ENCODE measurements around the gene CAPN5. TPM values are rescaled to one million over a fixed set of nuclear protein-coding genes. Genes with fewer than 3 reads are reported as not detected.

Gene CAPN5
- total and polyA plus RNA-seq, 2 experiments from 2014 or later = 10.2 to 32.2 TPM

DNA sequence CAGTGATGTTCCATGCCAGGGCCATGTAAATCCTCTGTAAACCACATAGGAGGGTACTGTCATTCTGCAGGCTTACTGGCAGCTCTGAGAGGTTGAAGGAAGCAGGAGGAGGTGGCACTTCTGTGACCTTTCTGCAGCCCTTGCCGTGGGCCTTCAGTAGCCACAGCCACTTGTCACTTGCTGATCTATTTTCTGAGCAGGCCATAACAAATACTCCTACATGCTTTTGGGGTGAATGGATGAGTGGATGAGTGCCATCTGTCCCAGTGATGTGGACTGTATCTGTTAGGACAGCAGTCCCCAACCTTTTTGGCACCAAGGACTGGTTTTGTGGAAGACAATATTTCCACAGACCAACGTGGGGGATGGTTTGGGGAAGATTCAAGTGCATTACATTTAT is 22.4 kb upstream of the CAPN5 start:
- Histone ChIP-seq H3K4me3 (no peak overlapping the region), H3K36me3 (ENCODE audit: insufficient read depth) (no peaks in the 10 kb centered on the region), H4K20me1 (replicated peaks; ENCODE audit: insufficient read depth) (no peaks in the 10 kb centered on the region; the same call in 1 of the 2 replicates), H3K79me2 (replicated peaks; ENCODE audit: insufficient read depth) (no peaks in the 10 kb centered on the region), H3K4me1 (ENCODE audit: insufficient read depth) (0 out of 2 replicates have a peak, but pooled peaks cover 5% of the 10 kb centered on the region), H2AFZ (no peak overlapping the region), H3K27ac (ENCODE audit: low read depth) (no peak overlapping the region), H3K4me2 (no peak overlapping the region), H3K9me2 (ENCODE audit: insufficient read depth) (no peaks in the 10 kb centered on the region), H3K27me3 (ENCODE audit: insufficient read depth) (peaks cover 31% of the 10 kb centered on the region), H3F3A (replicated peaks; ENCODE audit: low read depth) (no peaks in the 10 kb centered on the region)
- H3K9me3 Mint-ChIP-seq = peaks cover 10% of the 10 kb centered on the region; the same call in 2 of the 3 replicates
- TF ChIP-seq STAT1 (IDR thresholded peaks at IDR 0.05; ENCODE audit: unreplicated experiment) = no peak
- no peak for ATAC-seq
- H3K27me3 Mint-ChIP-seq (ENCODE audit: insufficient read depth, low read depth, poor library complexity) = peaks cover 45% of the 10 kb centered on the region
- H3K4me3 Mint-ChIP-seq = no peak overlapping the region
- H3K4me1 Mint-ChIP-seq = peaks cover 9% of the 10 kb centered on the region
- no peak overlapping the region for H3K27ac Mint-ChIP-seq
- peaks cover 4% of the 10 kb centered on the region; the same call in 2 of the 3 replicates for H3K36me3 Mint-ChIP-seq (ENCODE audit: low read depth)
- DNase-seq (ENCODE audit: low spot score) = no peak

DNA sequence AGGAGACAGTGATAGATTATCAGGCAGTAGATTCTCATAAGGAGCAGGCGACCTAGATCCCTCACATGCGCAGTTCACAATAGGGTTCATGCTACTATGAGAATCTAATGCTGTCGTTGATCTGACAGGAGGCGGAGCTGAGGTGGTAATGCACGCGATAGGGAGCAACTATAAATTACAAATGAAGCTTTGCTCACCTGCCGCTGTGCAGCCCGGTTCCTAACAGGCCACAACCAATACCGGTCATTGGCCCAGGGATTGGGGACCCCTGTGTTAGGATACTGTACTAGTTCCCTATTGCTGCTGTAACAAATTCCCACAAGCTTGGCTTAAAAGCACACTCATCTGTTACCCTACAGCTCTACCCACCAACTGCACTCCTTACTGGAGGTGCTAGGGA is 21.9 kb upstream of the CAPN5 start:
- no peak overlapping the region for H3K4me2 ChIP-seq
- no peak overlapping the region for H2AFZ ChIP-seq
- H3K36me3 ChIP-seq (ENCODE audit: insufficient read depth) = no peaks in the 10 kb centered on the region
- DNase-seq (ENCODE audit: low spot score) (no peak), ATAC-seq (no peak)
- H3K27ac ChIP-seq (ENCODE audit: low read depth) = no peak overlapping the region
- peaks cover 42% of the 10 kb centered on the region for H3K27me3 Mint-ChIP-seq (ENCODE audit: insufficient read depth, low read depth, poor library complexity)
- no peaks in the 10 kb centered on the region for H3K9me2 ChIP-seq (ENCODE audit: insufficient read depth)
- H4K20me1 ChIP-seq (replicated peaks; ENCODE audit: insufficient read depth) = no peaks in the 10 kb centered on the region; the same call in 1 of the 2 replicates
- peaks cover 9% of the 10 kb centered on the region for H3K4me1 Mint-ChIP-seq
- no peak overlapping the region for H3K27ac Mint-ChIP-seq
- H3F3A ChIP-seq (replicated peaks; ENCODE audit: low read depth) = no peaks in the 10 kb centered on the region
- peaks cover 10% of the 10 kb centered on the region; the same call in 1 of the 3 replicates for H3K9me3 Mint-ChIP-seq
- H3K79me2 ChIP-seq (replicated peaks; ENCODE audit: insufficient read depth) = no peaks in the 10 kb centered on the region
- peaks cover 4% of the 10 kb centered on the region; the same call in 2 of the 3 replicates for H3K36me3 Mint-ChIP-seq (ENCODE audit: low read depth)
- H3K27me3 ChIP-seq (ENCODE audit: insufficient read depth) = peaks cover 26% of the 10 kb centered on the region
- H3K4me3 ChIP-seq = no peak overlapping the region
- 0 out of 2 replicates have a peak, but pooled peaks cover 5% of the 10 kb centered on the region for H3K4me1 ChIP-seq (ENCODE audit: insufficient read depth)
- no peak overlapping the region for H3K4me3 Mint-ChIP-seq
- TF ChIP-seq ZNF331 (CRISPR knock-in tag; IDR thresholded peaks at IDR 0.05; ENCODE audit: low read depth) (no peak), JUNB (IDR thresholded peaks at IDR 0.05; ENCODE audit: unreplicated experiment) (no peak), EZH2phosphoT487 (IDR thresholded peaks at IDR 0.05; ENCODE audit: unreplicated experiment) (no peak), EZH2 (IDR thresholded peaks at IDR 0.05; ENCODE audit: low read depth, unreplicated experiment) (no peak), STAT1 (IDR thresholded peaks at IDR 0.05; ENCODE audit: unreplicated experiment) (no peak), NANOG (IDR thresholded peaks at IDR 0.05; ENCODE audit: borderline replicate concordance) (no peak), ZNF114 (CRISPR knock-in tag; IDR thresholded peaks at IDR 0.05) (no peak), CREB1 (CRISPR knock-in tag; IDR thresholded peaks at IDR 0.05; ENCODE audit: low read depth) (no peak), POLR2AphosphoS5 (IDR thresholded peaks at IDR 0.05; ENCODE audit: low read depth) (no peak)
- TF ChIP-seq, protein P1, sequence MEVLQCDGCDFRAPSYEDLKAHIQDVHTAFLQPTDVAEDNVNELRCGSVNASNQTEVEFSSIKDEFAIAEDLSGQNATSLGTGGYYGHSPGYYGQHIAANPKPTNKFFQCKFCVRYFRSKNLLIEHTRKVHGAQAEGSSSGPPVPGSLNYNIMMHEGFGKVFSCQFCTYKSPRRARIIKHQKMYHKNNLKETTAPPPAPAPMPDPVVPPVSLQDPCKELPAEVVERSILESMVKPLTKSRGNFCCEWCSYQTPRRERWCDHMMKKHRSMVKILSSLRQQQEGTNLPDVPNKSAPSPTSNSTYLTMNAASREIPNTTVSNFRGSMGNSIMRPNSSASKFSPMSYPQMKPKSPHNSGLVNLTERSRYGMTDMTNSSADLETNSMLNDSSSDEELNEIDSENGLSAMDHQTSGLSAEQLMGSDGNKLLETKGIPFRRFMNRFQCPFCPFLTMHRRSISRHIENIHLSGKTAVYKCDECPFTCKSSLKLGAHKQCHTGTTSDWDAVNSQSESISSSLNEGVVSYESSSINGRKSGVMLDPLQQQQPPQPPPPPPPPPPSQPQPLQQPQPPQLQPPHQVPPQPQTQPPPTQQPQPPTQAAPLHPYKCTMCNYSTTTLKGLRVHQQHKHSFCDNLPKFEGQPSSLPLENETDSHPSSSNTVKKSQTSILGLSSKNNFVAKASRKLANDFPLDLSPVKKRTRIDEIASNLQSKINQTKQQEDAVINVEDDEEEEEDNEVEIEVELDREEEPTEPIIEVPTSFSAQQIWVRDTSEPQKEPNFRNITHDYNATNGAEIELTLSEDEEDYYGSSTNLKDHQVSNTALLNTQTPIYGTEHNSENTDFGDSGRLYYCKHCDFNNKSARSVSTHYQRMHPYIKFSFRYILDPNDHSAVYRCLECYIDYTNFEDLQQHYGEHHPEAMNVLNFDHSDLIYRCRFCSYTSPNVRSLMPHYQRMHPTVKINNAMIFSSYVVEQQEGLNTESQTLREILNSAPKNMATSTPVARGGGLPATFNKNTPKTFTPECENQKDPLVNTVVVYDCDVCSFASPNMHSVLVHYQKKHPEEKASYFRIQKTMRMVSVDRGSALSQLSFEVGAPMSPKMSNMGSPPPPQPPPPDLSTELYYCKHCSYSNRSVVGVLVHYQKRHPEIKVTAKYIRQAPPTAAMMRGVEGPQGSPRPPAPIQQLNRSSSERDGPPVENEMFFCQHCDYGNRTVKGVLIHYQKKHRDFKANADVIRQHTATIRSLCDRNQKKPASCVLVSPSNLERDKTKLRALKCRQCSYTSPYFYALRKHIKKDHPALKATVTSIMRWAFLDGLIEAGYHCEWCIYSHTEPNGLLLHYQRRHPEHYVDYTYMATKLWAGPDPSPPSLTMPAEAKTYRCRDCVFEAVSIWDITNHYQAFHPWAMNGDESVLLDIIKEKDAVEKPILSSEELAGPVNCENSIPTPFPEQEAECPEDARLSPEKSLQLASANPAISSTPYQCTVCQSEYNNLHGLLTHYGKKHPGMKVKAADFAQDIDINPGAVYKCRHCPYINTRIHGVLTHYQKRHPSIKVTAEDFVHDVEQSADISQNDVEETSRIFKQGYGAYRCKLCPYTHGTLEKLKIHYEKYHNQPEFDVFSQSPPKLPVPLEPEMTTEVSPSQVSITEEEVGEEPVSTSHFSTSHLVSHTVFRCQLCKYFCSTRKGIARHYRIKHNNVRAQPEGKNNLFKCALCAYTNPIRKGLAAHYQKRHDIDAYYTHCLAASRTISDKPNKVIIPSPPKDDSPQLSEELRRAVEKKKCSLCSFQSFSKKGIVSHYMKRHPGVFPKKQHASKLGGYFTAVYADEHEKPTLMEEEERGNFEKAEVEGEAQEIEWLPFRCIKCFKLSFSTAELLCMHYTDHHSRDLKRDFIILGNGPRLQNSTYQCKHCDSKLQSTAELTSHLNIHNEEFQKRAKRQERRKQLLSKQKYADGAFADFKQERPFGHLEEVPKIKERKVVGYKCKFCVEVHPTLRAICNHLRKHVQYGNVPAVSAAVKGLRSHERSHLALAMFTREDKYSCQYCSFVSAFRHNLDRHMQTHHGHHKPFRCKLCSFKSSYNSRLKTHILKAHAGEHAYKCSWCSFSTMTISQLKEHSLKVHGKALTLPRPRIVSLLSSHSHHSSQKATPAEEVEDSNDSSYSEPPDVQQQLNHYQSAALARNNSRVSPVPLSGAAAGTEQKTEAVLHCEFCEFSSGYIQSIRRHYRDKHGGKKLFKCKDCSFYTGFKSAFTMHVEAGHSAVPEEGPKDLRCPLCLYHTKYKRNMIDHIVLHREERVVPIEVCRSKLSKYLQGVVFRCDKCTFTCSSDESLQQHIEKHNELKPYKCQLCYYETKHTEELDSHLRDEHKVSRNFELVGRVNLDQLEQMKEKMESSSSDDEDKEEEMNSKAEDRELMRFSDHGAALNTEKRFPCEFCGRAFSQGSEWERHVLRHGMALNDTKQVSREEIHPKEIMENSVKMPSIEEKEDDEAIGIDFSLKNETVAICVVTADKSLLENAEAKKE (CRISPR knock-in tag; IDR thresholded peaks at IDR 0.05) = no peak
- TF ChIP-seq, protein P2, sequence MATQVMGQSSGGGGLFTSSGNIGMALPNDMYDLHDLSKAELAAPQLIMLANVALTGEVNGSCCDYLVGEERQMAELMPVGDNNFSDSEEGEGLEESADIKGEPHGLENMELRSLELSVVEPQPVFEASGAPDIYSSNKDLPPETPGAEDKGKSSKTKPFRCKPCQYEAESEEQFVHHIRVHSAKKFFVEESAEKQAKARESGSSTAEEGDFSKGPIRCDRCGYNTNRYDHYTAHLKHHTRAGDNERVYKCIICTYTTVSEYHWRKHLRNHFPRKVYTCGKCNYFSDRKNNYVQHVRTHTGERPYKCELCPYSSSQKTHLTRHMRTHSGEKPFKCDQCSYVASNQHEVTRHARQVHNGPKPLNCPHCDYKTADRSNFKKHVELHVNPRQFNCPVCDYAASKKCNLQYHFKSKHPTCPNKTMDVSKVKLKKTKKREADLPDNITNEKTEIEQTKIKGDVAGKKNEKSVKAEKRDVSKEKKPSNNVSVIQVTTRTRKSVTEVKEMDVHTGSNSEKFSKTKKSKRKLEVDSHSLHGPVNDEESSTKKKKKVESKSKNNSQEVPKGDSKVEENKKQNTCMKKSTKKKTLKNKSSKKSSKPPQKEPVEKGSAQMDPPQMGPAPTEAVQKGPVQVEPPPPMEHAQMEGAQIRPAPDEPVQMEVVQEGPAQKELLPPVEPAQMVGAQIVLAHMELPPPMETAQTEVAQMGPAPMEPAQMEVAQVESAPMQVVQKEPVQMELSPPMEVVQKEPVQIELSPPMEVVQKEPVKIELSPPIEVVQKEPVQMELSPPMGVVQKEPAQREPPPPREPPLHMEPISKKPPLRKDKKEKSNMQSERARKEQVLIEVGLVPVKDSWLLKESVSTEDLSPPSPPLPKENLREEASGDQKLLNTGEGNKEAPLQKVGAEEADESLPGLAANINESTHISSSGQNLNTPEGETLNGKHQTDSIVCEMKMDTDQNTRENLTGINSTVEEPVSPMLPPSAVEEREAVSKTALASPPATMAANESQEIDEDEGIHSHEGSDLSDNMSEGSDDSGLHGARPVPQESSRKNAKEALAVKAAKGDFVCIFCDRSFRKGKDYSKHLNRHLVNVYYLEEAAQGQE (IDR thresholded peaks at IDR 0.05; ENCODE audit: unreplicated experiment) = no peak
- TF ChIP-seq, protein P3, sequence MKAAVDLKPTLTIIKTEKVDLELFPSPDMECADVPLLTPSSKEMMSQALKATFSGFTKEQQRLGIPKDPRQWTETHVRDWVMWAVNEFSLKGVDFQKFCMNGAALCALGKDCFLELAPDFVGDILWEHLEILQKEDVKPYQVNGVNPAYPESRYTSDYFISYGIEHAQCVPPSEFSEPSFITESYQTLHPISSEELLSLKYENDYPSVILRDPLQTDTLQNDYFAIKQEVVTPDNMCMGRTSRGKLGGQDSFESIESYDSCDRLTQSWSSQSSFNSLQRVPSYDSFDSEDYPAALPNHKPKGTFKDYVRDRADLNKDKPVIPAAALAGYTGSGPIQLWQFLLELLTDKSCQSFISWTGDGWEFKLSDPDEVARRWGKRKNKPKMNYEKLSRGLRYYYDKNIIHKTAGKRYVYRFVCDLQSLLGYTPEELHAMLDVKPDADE (IDR thresholded peaks at IDR 0.05) = no peak

All from GM23338 (cell line).